Fibroblast of skin of left quadriceps (primary cell): Measurements from ENCODE around the gene USP47.

ENCODE experiments used
- DNase-seq, 2 experiments: peaks; one replicate each; pipeline ENCODE4 v3.0.0-alpha.2; 2013; ENCODE audit warnings: low read depth in 2 of 2

Gene USP47

DNA sequence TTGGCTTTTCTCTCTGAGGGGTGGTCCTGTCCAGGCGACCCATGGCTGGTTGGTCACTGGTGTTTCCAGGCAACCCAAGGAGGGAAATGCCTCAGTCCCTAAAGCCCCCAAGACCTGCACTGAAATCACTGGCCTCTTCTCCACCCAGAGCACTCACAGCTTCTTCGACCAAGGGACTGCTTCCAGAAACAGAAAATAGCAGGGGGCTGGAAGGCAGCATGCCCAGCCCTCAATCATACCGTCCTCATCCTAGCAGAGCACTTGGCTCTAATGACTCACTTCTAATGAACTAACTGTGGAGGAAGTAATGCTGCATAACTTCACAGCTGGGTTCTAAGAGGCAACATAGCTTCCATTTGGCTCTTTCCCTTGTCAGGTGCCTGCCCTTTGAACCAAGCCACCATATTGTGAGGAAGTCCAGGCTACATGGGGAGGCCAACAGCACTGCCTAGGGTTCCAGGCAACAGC, 139.1 kb downstream of the USP47 start:
- no peak for DNase-seq

- DNase-seq: no peak
These were observed 139.6 kb downstream of the USP47 start for GRCh38 chr11:11981364-11981763.

GRCh38 chr11:11981840-11982239, 140.1 kb downstream of the USP47 start:
- no peak for DNase-seq

DNA sequence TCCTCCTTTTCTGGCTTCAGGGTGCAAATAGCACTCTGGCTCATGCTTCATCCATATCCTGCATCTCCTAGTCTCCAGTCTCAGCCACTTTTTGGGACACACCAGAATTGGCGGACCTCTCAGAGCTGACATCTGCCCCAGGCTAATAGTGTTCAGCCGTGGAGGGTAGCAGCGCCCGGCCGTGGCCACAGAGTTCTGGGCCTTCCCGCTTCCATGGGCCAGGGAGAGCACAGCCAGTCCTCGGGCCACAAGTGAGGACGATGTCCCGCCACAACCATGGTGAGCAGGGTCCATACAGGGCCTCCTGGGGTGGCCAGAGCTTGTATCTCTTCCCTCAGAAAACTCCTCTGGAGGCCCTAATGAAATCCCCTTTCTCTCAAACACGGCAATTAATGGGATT, 140.7 kb downstream of the USP47 start:
- DNase-seq: no peak

GRCh38 chr11:11982975-11983374, 141.2 kb downstream of the USP47 start:
- no peak for DNase-seq

GRCh38 chr11:11983427-11983826, 141.7 kb downstream of the USP47 start:
- DNase-seq: no peak

GRCh38 chr11:11984563-11984962, 142.8 kb downstream of the USP47 start:
- DNase-seq: no peak

GRCh38 chr11:11985016-11985715, 143.4 kb downstream of the USP47 start:
- peak; percentile 58 to 64 for DNase-seq

DNA sequence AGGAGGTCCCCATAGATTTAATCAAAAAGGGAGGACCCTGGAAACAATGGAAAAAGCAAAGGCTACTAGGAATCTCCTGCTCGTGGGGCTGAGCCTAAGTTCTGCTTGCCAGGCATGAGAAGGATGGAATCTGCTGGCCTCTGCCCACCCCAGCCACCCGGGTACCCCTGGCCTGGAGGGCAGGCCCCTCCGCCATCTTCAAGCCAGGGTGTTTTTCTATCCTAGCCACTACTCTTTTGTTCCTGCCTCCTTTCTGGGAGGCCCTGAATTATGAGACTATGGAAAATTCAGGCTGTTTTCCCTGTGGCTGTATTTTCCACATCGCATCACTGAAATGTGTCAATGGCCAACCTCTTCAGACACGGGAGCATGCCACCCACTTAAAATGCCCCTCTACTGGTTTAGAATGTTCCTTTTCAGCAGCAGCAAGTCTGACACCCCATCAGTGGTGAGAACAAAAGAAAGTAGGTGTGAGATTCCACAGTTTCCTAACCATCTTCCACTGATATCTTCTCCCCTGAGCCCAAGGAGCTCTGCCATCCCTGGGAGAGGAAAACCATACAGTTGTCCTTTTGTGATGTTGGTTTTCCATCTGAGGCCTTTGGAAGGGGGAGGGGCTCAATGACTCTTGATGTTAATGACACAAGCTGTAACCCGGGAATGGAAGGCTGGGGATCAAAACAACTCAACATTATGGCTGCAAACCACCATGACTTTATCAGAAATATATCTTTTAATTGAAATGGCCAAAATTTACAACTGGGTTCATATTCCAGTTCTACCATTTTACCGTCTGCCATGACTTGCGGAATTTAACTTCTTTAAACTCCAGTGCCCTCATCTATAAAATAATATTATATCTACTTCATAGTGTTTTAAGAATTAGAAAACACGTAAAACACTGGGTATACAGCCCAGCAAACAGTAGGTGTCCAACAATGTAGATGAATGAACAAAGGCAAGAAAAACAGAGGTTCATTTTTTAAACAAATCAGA, 144.5 kb downstream of the USP47 start:
- DNase-seq: no peak

DNA sequence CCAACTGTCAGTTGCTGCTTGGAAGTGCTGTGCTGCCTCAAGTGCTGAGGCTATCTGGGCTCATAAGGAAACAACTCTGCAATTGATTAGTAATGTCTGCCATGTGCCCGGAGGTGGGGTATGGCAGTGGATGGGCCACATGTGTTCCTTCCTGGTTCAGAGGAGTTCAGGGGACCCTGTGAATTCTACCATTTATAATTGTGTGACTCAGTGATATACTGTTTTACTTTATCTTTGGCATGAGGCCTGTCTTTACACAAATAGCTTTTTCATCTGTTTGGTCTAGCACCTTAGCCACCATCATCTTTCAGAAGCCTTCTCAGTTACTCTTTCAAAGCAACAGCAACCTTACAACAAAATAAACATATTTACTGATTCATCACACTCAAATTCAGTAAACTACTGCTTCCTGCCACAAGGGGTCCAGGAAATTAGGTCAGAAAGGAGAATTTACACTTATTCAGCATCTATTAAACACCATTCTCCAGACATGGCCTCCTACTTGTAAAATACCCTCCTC, 145.8 kb downstream of the USP47 start:
- no peak for DNase-seq

DNA sequence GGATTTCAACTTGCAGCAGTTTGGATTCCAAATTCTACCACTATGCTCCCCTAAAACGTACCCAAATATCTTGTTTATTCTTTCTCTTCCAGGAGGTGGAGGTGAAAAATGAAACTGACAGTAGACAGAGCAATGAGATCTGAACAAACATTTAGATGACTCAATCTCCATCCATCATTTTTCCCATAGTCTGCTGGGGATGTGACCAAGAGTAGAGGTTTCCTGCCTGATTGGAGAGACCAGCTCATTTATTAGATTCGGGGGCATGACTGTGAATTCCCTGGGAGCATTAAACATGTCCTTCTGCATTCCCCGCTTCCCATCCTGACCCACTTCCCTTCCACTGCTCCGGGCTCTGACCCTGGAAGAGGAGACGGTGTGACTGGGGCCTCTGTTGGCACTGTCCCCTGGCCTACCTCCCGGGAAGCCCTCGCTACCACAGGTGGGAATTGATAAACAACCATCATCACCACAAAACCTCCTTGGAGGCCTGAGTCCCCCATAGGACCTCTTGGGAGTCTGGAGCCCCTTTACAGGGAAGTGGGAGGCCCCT, 146.4 kb downstream of the USP47 start:
- peak in 1 of 2 experiments; percentile 35 for DNase-seq

DNA sequence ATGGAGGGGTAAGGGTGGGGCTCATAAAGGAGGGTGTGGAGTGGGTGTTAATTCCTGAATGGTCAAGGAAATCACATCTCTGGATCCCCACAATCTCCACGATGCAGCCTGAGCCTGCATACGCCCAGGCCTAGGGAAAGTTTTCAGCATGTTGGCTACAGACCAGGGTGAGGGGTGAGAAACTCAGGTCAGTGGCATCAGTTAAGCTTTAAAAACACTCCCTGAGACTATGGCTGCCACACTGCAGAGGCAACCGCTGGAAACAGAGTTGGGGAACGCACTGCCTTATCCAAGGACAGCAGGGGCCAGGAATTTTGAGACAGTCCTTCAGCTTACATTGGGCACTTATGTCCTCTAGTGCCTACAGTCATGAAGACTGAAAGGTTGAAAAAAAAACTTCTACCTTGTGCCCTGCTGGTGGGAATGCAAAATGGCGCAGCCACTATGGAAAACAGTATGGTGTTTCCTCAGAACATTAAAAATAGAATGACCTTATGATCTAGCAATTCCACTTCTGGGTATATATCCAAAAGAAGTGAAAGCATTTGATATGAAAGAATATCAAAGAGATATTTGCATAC, 147.0 kb downstream of the USP47 start:
- DNase-seq: no peak

- DNase-seq: peak; percentile 73 to 74
These were observed 148.3 kb downstream of the USP47 start for GRCh38 chr11:11989774-11990744.

GRCh38 chr11:11992257-11993212, 150.8 kb downstream of the USP47 start:
- DNase-seq: no peak

- DNase-seq: peak in 1 of 2 experiments; percentile 46
These were observed 152.1 kb downstream of the USP47 start for GRCh38 chr11:11993839-11994238.

- DNase-seq: no peak
These were observed 153.8 kb downstream of the USP47 start for GRCh38 chr11:11995601-11996000.

- DNase-seq: no peak
These were observed 154.7 kb downstream of the USP47 start for GRCh38 chr11:11996321-11997048.

- DNase-seq: no peak
These were observed 155.2 kb downstream of the USP47 start for GRCh38 chr11:11997049-11997322.
